GM10847 (cell line): ENCODE results near the gene EPHA1.

Experiments
- POLR2A ChIP-seq: IDR thresholded peaks from 2 replicates; pipeline ENCODE4 v1.6.1; 2011; ENCODE audit not compliant: insufficient read length; ENCODE audit errors: extremely low read depth

The EPHA1 gene

DNA sequence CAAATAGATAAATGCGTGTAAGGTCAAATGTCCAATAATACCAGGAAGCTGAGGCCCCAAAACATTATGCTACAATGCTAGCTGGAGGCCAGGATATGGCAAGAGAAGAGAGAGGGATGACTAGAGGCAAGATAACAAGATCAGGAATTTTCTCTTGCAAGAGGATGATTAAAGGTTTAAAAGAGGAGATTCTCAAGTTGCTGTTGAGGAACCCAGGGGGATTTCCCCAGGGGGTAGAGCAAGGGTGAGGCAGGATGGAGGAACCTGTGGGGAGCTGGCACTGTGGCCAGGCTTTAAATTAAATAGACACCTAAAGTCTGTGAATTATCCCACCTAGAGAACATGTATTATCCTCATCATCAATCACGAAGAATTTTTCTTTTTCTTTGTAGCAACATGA, 31.2 kb upstream of the EPHA1 start:
- TF ChIP-seq POLR2A, result no peak

GRCh38 chr7:143437578-143437977, 28.9 kb upstream of the EPHA1 start:
- no peak for TF ChIP-seq POLR2A

DNA sequence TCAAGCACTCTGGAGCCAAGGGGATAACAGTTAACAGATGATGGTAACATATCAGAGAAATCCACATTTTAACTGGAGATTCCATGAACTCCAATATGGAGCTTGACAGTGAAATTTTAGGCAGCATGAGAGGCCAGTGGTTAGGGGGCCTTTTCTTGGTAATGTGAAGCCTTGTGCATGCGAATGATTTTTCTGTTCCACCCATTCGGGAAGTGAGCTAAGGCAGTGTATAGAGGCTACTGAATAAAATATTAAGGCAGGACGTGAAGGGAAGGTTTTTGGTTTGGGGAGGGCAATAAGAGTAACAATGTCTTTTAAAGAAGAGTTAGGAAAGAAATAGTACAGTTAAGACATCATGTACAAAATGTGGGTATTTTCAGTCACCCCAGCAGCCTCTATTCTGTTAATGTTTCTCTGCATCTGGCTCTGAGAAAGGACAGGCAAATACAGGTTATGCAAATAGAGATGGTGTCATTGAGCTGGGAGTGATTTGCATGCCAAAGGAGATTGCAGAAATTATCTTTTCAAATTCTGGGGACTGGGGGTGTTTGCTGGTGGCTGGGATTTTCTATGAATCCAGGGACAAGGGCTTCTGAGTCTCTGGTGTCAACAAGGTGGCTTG, 27.8 kb upstream of the EPHA1 start:
- no peak for TF ChIP-seq POLR2A

DNA sequence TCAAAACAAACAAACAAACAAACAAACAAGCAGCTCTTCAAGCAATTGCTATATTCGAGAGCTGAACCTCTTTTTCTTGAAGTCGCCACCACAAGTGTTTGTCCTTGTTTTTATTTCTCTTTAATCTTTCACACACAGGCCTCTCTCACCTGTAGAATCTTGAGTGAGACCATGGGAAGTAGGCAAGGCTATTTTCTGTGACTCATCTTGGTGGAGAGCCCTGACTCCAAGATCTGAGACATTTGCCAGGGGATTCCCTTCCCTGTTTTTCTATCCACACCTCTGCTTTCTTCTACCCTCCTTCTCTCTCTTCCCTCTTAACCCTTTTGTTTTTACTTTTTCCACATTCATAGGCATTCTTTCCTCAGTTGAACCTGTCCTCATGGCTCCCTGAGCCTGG, 26.6 kb upstream of the EPHA1 start:
- no peak for TF ChIP-seq POLR2A

DNA sequence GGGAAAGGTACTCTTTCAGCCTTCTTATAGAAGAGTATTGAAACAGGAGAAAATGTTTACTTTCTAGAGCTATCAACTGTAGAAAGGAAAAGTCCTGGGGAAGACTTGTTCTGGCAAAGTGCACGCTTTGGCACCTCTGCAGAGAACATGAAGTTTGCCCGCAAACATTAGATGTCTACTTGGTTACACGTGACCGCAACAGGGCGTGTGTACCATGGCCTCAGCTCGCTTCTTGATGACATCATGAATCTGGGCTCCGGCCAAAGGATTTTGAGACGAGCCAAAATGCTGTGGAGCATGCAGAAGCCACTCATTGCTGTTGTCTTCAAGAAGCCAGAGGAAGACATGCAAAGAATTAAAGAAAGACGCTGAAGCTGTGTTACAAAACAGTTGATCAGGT, 26.0 kb upstream of the EPHA1 start:
- no peak for TF ChIP-seq POLR2A

DNA sequence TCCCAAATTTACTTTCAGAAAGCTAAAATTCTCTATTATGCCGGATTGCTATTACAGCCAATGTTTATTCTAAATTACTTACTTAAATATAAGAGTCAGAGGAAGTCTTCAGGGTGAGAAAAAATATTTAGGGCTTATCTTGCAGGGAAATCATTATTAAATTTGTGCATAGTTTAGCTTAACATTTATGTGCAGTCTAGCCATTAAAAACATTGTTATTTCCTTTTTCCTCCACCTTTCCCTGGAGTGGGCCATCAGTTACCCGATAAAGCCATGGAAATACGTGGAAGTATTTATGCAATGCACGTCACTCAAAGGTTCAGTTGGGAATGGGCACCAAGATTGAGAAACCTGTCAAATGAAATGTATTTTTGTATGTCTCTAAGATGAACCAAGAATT, 25.1 kb upstream of the EPHA1 start:
- no peak for TF ChIP-seq POLR2A

DNA sequence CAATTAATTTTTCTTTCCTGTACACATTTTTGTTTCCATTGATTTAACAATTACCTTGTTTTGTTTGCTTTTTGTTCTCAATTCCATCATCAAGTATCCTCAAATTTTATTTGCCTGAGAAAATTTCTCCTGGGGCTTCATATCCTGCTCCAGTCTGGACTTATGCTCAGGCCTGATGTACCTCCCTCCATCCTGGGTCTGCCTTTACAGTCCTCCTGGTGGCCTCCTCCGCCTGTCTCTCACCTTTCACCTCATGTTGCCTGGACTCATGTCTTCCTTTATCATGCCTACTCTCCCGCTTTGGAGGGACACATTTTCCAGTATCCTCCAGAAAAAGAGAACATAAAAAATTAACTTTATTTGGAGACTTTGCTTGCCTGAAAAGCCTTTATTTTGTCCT, 22.5 kb upstream of the EPHA1 start:
- no peak for TF ChIP-seq POLR2A

GRCh38 chr7:143429770-143430698, 21.4 kb upstream of the EPHA1 start:
- no peak for TF ChIP-seq POLR2A

DNA sequence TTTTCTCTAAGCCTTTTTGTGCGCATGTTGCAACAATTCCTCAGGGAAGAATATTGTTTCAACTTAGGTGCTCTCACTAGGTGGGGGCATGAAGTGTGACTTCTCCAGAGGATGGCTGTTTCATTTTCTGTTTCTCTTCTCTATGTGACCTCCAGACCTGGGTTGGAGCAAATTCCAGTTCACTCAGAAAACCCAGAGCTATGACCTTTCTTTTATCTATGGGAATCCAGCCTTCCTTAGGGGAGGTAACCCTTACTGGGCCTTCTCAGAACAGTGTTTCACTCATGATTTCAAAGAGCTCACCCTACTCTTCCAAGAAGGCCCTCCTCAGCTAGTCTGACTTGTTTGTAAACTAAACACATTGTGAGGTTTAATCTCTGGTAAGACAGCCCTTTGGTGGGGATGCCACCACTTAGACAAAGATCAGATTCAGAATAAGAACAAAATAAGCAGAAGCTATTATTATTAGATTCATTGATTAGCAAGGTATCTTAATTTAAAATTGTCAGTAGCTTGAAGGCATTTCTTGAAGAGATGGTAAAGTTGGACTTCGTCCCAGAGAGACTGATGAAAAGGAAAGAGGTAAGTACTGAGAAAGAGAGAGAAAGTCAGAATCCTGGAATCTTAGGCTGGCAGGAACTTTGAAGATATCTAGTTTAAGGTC, 18.0 kb upstream of the EPHA1 start:
- TF ChIP-seq POLR2A, result no peak

DNA sequence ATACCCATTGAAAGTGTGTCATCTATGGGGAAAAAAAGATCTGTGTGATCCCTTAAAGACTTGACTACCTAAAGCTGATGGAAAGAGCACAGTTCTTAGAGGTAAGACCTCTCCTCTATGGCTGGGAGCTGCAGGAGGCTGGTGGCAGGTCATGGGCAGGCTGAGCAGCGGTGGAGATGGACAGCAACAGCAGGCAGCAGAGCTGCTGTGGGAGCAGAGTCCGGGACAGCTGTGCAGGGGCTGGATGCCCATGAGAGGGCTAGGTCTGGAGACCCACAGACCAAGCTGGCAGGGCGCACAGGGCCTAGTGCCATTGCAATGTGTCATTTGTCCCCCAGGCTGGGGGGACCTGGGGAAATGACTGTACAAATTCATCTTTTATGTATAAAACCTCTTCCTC, 13.4 kb upstream of the EPHA1 start:
- TF ChIP-seq POLR2A, result no peak

- TF ChIP-seq POLR2A, result no peak
Observed at GRCh38 chr7:143419880-143420279, 11.2 kb upstream of the EPHA1 start.

DNA sequence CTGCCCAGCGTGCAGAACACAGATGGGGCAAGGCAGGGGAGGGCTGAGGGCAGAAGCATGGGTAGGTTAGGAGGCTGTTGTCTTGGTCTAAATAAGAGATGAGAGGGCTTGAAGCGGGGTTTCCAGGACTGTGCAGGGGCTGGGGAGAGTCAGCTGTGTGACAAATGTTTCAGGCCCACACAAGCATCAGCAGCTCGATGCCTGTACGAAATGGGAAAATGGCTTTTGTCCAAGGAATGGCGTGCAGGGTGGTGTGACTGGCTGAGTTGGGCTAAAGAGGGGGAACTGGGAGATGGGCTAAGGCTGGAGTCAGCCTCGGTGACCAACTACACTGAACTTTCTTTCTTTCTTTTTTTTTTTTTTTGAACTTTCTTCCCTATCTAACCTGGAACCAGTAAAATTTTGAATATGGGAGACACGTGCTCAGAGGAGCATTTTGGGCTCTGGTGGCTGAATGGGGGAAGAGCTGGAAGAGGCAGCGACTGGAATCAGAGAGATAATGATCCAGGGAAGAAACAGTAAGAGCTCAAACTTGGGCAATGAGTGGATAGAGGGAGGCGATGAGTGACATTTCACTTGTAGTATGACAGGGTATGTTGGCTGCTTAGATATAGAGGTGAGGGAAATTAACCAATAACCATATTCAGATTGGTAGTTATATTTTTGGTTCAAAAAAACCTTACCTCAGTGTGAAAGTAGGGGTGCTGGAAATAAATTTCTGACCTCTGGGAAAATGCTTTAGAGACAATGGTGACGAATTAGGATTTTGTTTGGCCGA, 10.2 kb upstream of the EPHA1 start:
- TF ChIP-seq POLR2A, result no peak

DNA sequence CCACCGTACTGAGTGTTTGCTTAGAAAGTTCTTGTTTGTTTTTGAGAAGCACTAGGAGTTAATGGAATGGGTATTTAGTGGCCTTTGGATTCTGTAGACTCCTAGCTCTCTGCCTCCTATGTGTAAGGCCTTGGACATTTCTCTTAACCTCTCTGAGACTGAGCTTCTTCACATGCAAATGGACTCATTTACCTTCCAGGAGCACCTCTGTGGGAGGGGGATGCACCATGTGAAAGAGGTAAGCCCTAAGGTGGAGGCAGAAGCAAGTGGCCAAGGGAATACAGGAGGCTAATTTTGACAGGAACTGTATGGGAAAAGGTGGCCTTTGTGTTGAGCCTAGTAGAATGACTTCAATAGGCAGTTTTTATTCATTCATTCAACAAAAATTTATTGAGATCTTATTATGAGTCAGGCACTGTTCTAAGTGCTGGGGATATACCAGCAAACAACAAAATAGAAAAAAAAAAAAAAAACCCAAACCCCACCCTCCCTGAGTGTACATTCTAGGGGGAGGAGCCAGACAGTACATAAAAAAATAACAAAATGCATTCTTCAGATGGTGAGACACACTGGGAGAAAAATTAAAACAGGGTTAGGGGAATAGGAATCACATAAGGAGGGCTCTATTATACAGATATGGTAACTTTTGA, 9.2 kb upstream of the EPHA1 start:
- TF ChIP-seq POLR2A, result no peak

GRCh38 chr7:143416565-143417149, 8.0 kb upstream of the EPHA1 start:
- TF ChIP-seq POLR2A, result no peak
